ENCODE results near the gene WDFY4.

GRCh38 chr10:48791267-48791928, 106.7 kb downstream of the WDFY4 start:
- no peak for TF ChIP-seq CTCF (IDR thresholded peaks at IDR 0.05)
- no peak for TF ChIP-seq REST (IDR thresholded peaks at IDR 0.05; ENCODE audit: insufficient read depth in 1 of 2, low read depth in 2 of 2, low read length in 1 of 2)
